Psoas muscle (tissue), 8 donors: ENCODE measurements around the gene HSD17B4. TPM values are rescaled to one million over a fixed set of nuclear protein-coding genes. Genes with fewer than 3 reads are reported as not detected.
"Not testable (repeated sequence)": the region's sequence is repeated elsewhere in the genome, so short reads cannot be mapped to it uniquely, and the experiment has no call there.

Source experiments
- ATAC-seq, 4 donors: fragments of 200-7000 bp; cut with Tn5 transposase; one replicate each; pipeline ENCODE4 v1.9.1; 2020; ENCODE audit warnings: moderate library complexity in 3 of 4, mild to moderate bottlenecking in 2 of 4
- DNase-seq, 2 donors: peaks; one replicate each; pipeline ENCODE4 v3.0.0-alpha.2; 2020
- H3K27ac ChIP-seq: fragments of 200-600 bp; one replicate; pipeline ENCODE4 v1.8.0; 2022
- H3K27me3 ChIP-seq, 3 donors: fragments of 200-600 bp in 1 of 3; one replicate each; pipeline versions ENCODE4 v1.6.1 to v1.8.0; 2013 to 2022; ENCODE audit warnings: low read length in 2 of 3, mild to moderate bottlenecking in 2 of 3, moderate library complexity in 1 of 3; ENCODE audit not compliant: insufficient read depth in 3 of 3
- H3K36me3 ChIP-seq, 2 donors: fragments of 200-600 bp in 1 of 2; one replicate each; pipeline versions ENCODE4 v1.6.1 to v1.8.0; 2013 to 2022; ENCODE audit warnings: low read depth in 1 of 2, mild to moderate bottlenecking in 1 of 2, moderate library complexity in 1 of 2; ENCODE audit not compliant: insufficient read depth in 1 of 2
- H3K4me1 ChIP-seq: fragments of 200-600 bp; one replicate; pipeline ENCODE4 v1.8.0; 2022
- H3K4me3 ChIP-seq: fragments of 200-600 bp; one replicate; pipeline ENCODE4 v1.8.0; 2022; ENCODE audit warnings: mild to moderate bottlenecking
- H3K9me3 ChIP-seq: fragments of 200-600 bp; one replicate; pipeline ENCODE4 v1.8.0; 2022
- CTCF ChIP-seq: fragments of 200-600 bp; IDR thresholded peaks from one replicate; pipeline ENCODE4 v1.8.0; 2022; ENCODE audit warnings: antibody characterized with exemption
- WGBS, 3 donors: extraction: QIAGEN DNeasy Blood & Tissue Kit; methylation state at CpG; one replicate each; pipeline versions ENCODE4 v1.1.6 to v1.1.7; 2013; 5-methylcytosine and 5-hydroxymethylcytosine counted together
- intact Hi-C, 2 donors: fragments of 100-400 bp; cut with DNase I; formaldehyde crosslinking; loops; one replicate each; pipeline versions ENCODE4 v1.11.0 to v1.14.2; 2022
- polyA plus RNA-seq, 3 donors: library from polyadenylated mRNA; stranded (reverse); fragments of 200-250 nt; gene quantifications; one replicate each; pipeline ENCODE4 v1.2.3, GENCODE V29; 2013
- total RNA-seq, 4 donors: library from RNA; stranded (reverse); fragmentation: NEBNext Ultra II Directional in 2 of 4; extraction: Animal tissue kit (Norgen Biotek cat#: 25700) in 2 of 4; gene quantifications; one replicate each; pipeline versions ENCODE4 v1.2.1 to v1.2.4, GENCODE V29; 2021 to 2023
- donor health status: healthy with polysubstance abuse.
- donor health status: DM: no; HTN: no; CAD: no; lungs with moderate emphysema.
- donor health status: Bipolar disorder and iron deficiency.
- donor health status: healthy.
- donor health status: DM: yes; HTN: yes; CAD: no.
- donor health status: DM: no; HTN: no; CAD: no.
- donor health status: DM: no; HTN: no; CAD: no.
- donor health status: DM: yes; HTN: yes; CAD: no.

HSD17B4 gene
- total and polyA plus RNA-seq, 7 donors = 60.5 to 142 (median 66.8) TPM

DNA sequence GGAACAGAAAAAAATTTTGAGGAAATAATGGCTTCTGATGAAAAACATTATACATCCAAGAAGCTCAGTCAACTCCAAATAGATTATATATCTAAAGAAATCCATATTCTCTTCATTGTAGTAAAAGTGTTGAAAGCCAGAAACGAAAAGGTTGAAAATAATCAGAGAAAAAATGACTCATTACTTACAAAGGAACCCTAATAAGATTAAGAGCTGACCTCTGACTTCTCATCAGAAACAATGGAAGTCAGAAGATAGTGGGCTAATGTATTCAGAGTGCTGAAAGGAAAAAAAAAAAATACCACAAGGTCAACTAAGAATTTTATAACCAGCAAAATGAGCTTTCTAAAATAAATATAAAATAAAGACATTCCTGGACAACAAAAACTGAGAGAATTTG, 60.0 kb downstream of the HSD17B4 start:
- ATAC-seq = no peak
- Histone ChIP-seq H3K36me3 (peaks cover 7 to 83% of the 10 kb centered on the region in 2 donors), H3K27me3 (no peaks in the 10 kb centered on the region), H3K27ac (no peak overlapping the region), H3K4me1 (no peaks in the 10 kb centered on the region), H3K4me3 (no peak overlapping the region), H3K9me3 (no peaks in the 10 kb centered on the region)
- WGBS, 3 donors = 95 to 100% (median 100%) methylated on average over 1 of the region's 1 CpG
- intact Hi-C loops = no loop called here
- no peak for TF ChIP-seq CTCF
- no peak for DNase-seq

- 95 to 98% (median 98%) methylated on average over 2 of the region's 2 CpGs for WGBS, 3 donors
- no peak for DNase-seq
- intact Hi-C loops = no loop called here
- no peaks in the 10 kb centered on the region for H3K4me1 ChIP-seq
- no peak for ATAC-seq
- H3K36me3 ChIP-seq = peaks cover 4 to 84% of the 10 kb centered on the region in 2 donors
- no peak overlapping the region for H3K27ac ChIP-seq
- no peak for TF ChIP-seq CTCF
- no peaks in the 10 kb centered on the region for H3K27me3 ChIP-seq
- H3K4me3 ChIP-seq = no peak overlapping the region
- no peaks in the 10 kb centered on the region for H3K9me3 ChIP-seq
Measured at GRCh38 chr5:119515192-119515591, 62.9 kb downstream of the HSD17B4 start.

DNA sequence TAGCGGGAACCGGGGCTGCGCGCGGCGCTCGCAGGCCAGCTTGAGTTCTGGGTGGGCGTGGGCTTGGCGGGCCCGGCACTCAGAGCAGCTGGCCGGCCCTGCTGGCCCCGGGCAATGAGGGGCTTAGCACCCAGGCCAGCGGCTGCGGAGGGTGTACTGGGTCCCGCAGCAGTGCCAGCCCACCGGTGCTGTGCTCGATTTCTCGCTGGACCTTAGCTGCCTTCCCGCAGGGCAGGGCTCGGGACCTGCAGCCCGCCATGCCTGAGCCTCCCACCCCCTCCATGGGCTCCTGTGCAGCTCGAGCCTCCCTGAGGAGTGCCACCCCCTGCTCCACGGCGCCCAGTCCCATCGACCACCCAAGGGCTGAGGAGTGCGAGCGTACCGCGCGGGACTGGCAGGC, 64.8 kb downstream of the HSD17B4 start:
- H3K9me3 ChIP-seq, ATAC-seq, DNase-seq, intact Hi-C loops, H3K27me3 ChIP-seq, H3K4me1 ChIP-seq, H3K27ac ChIP-seq, H3K4me3 ChIP-seq: not testable (repeated sequence)
- WGBS, 3 donors = 96 to 99% (median 98%) methylated on average over 21 to 30 of the region's 30 CpGs
- H3K36me3 ChIP-seq = peaks cover 0 to 70% of the 10 kb centered on the region in 2 donors

GRCh38 chr5:119521232-119521631, 68.9 kb downstream of the HSD17B4 start:
- no peaks in the 10 kb centered on the region for H3K27me3 ChIP-seq
- H3K4me3 ChIP-seq = no peak overlapping the region
- no peak for TF ChIP-seq CTCF
- no peaks in the 10 kb centered on the region for H3K4me1 ChIP-seq
- intact Hi-C loops = no loop called here
- DNase-seq = no peak
- no peaks in the 10 kb centered on the region for H3K9me3 ChIP-seq
- peaks cover 0 to 52% of the 10 kb centered on the region in 2 donors for H3K36me3 ChIP-seq
- WGBS, 3 donors = 87 to 95% (median 90%) methylated on average over 1 of the region's 1 CpG
- H3K27ac ChIP-seq = no peak overlapping the region
- no peak for ATAC-seq

DNA sequence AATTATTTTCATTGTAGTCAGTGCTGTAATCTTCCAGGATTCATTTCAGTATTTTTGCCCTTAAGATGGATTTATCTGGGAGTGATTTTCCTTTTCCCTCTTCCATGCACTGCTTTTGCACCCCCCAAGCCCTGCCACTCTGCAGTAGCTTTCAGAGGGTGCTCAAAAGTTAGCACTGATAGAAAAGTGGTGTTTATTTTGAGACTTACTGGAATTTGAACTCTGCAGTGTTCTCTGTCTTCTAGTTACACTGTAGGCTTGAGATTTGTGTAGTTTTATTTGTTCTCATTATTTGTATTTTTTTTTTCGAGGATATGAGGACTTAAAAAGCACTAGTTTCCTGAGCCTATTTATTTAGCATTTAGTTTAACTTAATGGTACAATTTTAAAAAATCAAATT, 70.5 kb downstream of the HSD17B4 start:
- Histone ChIP-seq H3K4me3 (no peak overlapping the region), H3K27ac (no peak overlapping the region), H3K27me3 (no peaks in the 10 kb centered on the region), H3K9me3 (no peaks in the 10 kb centered on the region), H3K36me3 (peaks cover 0 to 59% of the 10 kb centered on the region in 2 donors), H3K4me1 (no peaks in the 10 kb centered on the region)
- WGBS, 3 donors = 95 to 100% (median 98%) methylated on average over 1 of the region's 1 CpG
- DNase-seq (no peak), ATAC-seq (no peak)
- TF ChIP-seq CTCF = no peak
- intact Hi-C loops = no loop called here
